Sigmoid colon (tissue), 7 donors: ENCODE results near the gene PSMB7. TPM values are rescaled to one million over a fixed set of nuclear protein-coding genes. Genes with fewer than 3 reads are reported as not detected.

Experiments
- DNase-seq: peaks from one replicate; pipeline ENCODE4 v3.0.0-alpha.2; 2019
- H3K27ac ChIP-seq, 4 donors: fragments of 200-600 bp; sonication (generic); one replicate each; pipeline ENCODE4 v1.5.1; 2016 to 2019; ENCODE audit warnings: mild to moderate bottlenecking in 1 of 4
- H3K27me3 ChIP-seq, 3 donors: fragments of 200-600 bp; sonication (generic); one replicate each; pipeline ENCODE4 v1.5.1; 2019; ENCODE audit warnings: mild to moderate bottlenecking in 1 of 3
- H3K36me3 ChIP-seq, 4 donors: fragments of 200-600 bp; sonication (generic); one replicate each; pipeline ENCODE4 v1.5.1; 2016 to 2019
- H3K4me1 ChIP-seq, 4 donors: fragments of 200-600 bp; sonication (generic); one replicate each; pipeline ENCODE4 v1.5.1; 2017 to 2019
- H3K4me3 ChIP-seq, 4 donors: fragments of 200-600 bp; sonication (generic); one replicate each; pipeline ENCODE4 v1.5.1; 2017 to 2019; ENCODE audit warnings: mild to moderate bottlenecking in 2 of 4, moderate library complexity in 1 of 4
- H3K9me3 ChIP-seq, 4 donors: fragments of 200-600 bp in 3 of 4; sonication (generic) in 3 of 4; one replicate each; pipeline versions ENCODE4 v1.5.1 to v1.6.1; 2013 to 2019
- EP300 ChIP-seq, 4 donors: sonication (generic); formaldehyde crosslinking; IDR thresholded peaks; one replicate each; pipeline ENCODE4 v1.6.1; 2017; ENCODE audit warnings: antibody characterized with exemption in 4 of 4
- POLR2A ChIP-seq, 2 donors: fragments of 450-650 bp; IDR thresholded peaks; one replicate each; pipeline ENCODE4 v1.6.1; 2016; ENCODE audit warnings: antibody characterized with exemption in 2 of 2, mild to moderate bottlenecking in 2 of 2, moderate library complexity in 2 of 2
- POLR2AphosphoS5 ChIP-seq, 4 donors: sonication (generic); formaldehyde crosslinking; IDR thresholded peaks; one replicate each; pipeline ENCODE4 v1.6.1; 2017; ENCODE audit warnings: antibody characterized with exemption in 4 of 4
- WGBS, 2 donors: extraction: QIAGEN DNeasy Blood & Tissue Kit; methylation state at CpG; one replicate each; pipeline ENCODE4 v1.1.7; 2013; 5-methylcytosine and 5-hydroxymethylcytosine counted together
- intact Hi-C: fragments of 100-400 bp; cut with DNase I; formaldehyde crosslinking; loops from one replicate; pipeline ENCODE4 v1.15.1; 2023
- polyA plus RNA-seq, 3 donors: library from polyadenylated mRNA; stranded (reverse); fragments of 200-250 nt; gene quantifications; one replicate each; pipeline ENCODE4 v1.2.3, GENCODE V29; 2013
- total RNA-seq, 4 donors: library from RNA; depleted of rRNA; stranded (reverse); fragments of >200 nt; gene quantifications; one replicate each; pipeline ENCODE4 v1.1.0, GENCODE V29; 2016
- TF ChIP-seq, protein P1 (sequence below), 4 experiments: fragments of 450-650 bp in 3 of 4; fragments of 200-600 bp in 1 of 4; IDR thresholded peaks; one replicate each; pipeline ENCODE4 v1.5.1; 2016 to 2019; ENCODE audit warnings: antibody characterized with exemption in 4 of 4, mild to moderate bottlenecking in 3 of 4, moderate library complexity in 2 of 4
- donor health status: healthy with polysubstance abuse.
- donor health status: Bipolar disorder and iron deficiency.
- donor health status: healthy.

The PSMB7 gene
- total and polyA plus RNA-seq, 7 donors, result 136 to 179 (median 171) TPM

- no peak for DNase-seq
- intact Hi-C loops, result no loop called here
- Histone ChIP-seq H3K27ac (no peak overlapping the region), H3K27me3 (no peaks in the 10 kb centered on the region), H3K36me3 (peaks cover 28 to 98% (median 31%) of the 10 kb centered on the region in 4 donors), H3K4me3 (no peak overlapping the region), H3K9me3 (no peaks in the 10 kb centered on the region), H3K4me1 (peaks cover 0 to 12% (median 6%) of the 10 kb centered on the region in 4 donors)
- WGBS, 2 donors, result 72 to 95% methylated on average over 3 of the region's 3 CpGs
- TF ChIP-seq POLR2AphosphoS5 (IDR thresholded peaks at IDR 0.05), result no peak
- no peak for TF ChIP-seq POLR2A (IDR thresholded peaks at IDR 0.05)
- TF ChIP-seq EP300 (IDR thresholded peaks at IDR 0.05), result no peak
- TF ChIP-seq, protein P1, sequence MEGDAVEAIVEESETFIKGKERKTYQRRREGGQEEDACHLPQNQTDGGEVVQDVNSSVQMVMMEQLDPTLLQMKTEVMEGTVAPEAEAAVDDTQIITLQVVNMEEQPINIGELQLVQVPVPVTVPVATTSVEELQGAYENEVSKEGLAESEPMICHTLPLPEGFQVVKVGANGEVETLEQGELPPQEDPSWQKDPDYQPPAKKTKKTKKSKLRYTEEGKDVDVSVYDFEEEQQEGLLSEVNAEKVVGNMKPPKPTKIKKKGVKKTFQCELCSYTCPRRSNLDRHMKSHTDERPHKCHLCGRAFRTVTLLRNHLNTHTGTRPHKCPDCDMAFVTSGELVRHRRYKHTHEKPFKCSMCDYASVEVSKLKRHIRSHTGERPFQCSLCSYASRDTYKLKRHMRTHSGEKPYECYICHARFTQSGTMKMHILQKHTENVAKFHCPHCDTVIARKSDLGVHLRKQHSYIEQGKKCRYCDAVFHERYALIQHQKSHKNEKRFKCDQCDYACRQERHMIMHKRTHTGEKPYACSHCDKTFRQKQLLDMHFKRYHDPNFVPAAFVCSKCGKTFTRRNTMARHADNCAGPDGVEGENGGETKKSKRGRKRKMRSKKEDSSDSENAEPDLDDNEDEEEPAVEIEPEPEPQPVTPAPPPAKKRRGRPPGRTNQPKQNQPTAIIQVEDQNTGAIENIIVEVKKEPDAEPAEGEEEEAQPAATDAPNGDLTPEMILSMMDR (IDR thresholded peaks at IDR 0.05), result no peak
Measured at GRCh38 chr9:124409410-124409809, 5.8 kb downstream of the PSMB7 start.

DNA sequence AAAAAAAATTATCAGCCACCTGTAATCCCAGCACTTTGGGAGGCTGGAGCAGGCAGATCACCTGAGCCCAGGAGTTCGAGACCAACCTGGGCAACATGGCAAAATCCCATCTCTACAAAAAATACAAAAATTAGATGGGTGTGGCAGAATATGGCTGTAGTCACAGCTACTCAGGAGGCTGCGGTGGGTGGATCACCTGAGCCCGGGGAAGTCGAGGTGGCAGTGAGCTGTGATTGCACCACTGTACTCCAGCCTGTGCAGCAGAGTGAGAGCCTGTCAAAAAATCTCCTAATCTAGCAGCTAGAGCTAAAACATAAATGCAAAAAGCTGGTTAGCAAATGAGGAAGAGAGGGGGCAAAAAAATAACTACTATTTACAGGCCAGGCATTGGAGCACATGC is 12.0 kb downstream of the PSMB7 start:
- Histone ChIP-seq H3K9me3 (no peaks in the 10 kb centered on the region), H3K4me1 (peaks cover 0 to 22% (median 11%) of the 10 kb centered on the region in 4 donors), H3K4me3 (no peak overlapping the region), H3K27me3 (no peaks in the 10 kb centered on the region), H3K36me3 (peaks cover 12 to 72% (median 16%) of the 10 kb centered on the region in 4 donors), H3K27ac (no peak overlapping the region)
- TF ChIP-seq POLR2A (IDR thresholded peaks at IDR 0.05), result no peak
- TF ChIP-seq, protein P1 (IDR thresholded peaks at IDR 0.05), result no peak
- TF ChIP-seq EP300 (IDR thresholded peaks at IDR 0.05), result no peak
- TF ChIP-seq POLR2AphosphoS5 (IDR thresholded peaks at IDR 0.05), result no peak
- no peak for DNase-seq
- intact Hi-C loops, result no loop called here
- 91 to 96% methylated on average over 4 of the region's 4 CpGs for WGBS, 2 donors

DNA sequence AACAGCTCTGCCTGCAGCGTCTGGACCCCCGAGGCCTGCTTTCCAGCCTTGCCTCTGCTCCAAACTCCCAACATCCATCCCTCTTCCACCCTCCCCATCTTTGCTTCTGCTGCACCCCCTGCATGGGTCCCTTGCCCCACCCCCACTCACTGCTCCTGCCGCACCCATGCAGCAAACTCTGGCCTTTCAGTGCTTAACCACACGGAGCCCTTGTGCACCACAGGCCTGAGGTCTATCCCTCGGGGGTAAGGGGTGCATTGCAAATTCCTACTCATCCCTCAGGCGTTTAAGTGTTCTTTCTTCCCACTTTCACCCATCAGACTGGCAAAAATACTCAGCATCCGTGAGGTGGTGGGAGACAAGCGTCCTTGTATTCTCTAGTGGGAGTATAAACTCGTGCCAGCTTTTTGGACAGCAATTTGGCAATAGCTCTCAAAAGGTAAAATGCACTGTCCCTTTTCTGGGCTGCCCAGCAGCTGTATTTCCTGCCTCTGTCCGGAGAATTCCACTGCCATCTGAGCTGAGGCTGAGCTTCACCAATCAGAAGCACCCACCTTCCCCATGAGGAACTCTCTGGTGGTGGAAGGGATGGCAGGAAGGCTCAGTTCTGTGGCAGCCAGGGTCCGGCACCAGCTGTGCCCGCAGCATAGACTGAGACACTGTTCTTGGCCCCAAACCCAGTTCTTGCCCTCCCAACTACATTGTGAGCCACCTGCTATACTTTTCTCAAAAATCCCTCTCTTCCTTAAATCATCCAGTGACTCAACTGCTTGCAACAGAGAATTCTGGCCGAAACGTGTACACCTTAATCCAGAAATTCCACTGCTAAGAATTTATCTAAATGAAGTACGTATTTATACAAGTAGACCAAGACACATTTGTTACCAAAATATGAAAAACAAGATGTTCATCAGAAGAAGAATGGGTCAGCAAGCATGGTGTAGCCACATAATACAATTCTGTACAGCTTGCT is 15.0 kb downstream of the PSMB7 start:
- 70 to 74% methylated on average over 15 of the region's 15 CpGs for WGBS, 2 donors
- no peak for DNase-seq
- TF ChIP-seq POLR2A (IDR thresholded peaks at IDR 0.05), result no peak
- no peaks in the 10 kb centered on the region for H3K27me3 ChIP-seq
- intact Hi-C loops, result loop anchor here (10.0 kb wide), 1 partner anchor 275 kb away; no protein-coding TSS in a partner anchor
- H3K4me1 ChIP-seq, result peaks cover 0 to 26% (median 15%) of the 10 kb centered on the region in 4 donors
- peak overlapping the region in 2 of 4 donors; percentile 34 to 42 for H3K27ac ChIP-seq
- H3K9me3 ChIP-seq, result no peaks in the 10 kb centered on the region
- no peak overlapping the region for H3K4me3 ChIP-seq
- peaks cover 8 to 48% (median 15%) of the 10 kb centered on the region in 4 donors for H3K36me3 ChIP-seq

DNA sequence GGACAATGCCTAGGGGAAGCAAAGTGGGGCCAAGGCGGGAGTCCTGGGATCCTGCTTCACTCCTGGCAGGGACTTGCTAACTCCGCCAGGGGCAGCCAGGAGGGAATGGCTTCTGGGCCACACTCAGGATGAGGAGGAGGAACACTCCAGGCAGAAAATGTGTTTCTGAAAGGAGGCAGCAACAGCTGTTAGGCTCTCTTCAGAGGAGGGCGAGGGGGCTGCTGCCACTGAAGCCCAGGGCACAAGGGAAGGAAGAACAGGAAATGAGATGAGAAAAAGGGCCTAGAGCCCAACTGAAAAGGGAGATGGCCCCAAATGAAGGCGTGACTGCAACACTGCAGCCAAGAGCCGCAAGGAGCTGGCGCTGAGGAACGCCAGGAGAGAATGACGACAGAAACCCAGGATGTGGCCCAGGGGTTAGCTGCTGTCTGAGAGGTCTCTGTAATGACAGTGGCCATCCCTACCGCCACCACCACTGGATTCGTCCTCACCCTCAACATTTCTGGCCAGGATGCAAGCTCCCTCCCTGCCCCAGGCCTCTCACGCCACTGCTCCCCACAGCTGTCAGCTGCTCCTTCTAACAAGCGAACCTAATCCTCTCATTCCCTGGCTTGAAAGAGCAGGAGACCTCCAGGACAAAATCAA is 15.8 kb downstream of the PSMB7 start:
- 71 to 83% methylated on average over 12 of the region's 12 CpGs for WGBS, 2 donors
- DNase-seq, result no peak

DNA sequence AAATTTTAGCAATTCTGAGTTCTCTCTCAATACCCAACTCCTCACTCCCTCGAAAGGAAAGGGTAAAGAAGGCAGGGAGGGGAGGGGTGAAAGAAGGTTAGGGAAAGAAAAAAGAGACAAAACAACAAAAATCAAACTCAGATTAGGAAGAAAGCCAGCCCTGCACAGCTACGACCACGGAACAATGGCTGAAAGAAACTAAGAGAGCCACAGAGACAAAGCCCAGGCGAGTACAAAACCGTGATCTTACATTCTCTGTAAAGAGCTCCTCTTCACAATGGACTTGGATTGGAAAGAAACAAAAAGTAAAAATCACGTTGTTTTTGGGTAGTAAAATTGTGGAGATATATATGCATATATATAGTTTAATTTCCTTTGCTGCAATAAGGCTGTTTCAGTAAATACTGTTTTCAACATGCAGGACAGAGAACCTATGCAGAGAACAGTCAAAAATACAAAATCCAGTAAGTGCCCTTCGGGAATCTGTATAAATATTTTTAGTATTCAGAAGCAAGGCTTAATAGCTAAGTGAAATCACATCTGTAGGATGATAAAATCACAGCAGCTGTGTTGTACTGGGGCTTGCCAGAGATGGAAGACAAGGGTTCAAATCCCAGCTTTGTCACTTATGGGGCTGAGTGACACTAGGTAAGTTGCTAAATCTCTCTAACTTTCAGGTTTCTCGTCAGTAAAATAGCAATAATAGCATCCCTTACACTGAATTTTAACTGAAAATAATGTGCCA is 16.9 kb downstream of the PSMB7 start:
- H3K27ac ChIP-seq, result no peak overlapping the region
- H3K4me1 ChIP-seq, result peaks cover 0 to 33% (median 17%) of the 10 kb centered on the region in 4 donors
- intact Hi-C loops, result loop anchor here (10.0 kb wide), 1 partner anchor 274 kb away; no protein-coding TSS in a partner anchor
- no peak overlapping the region for H3K4me3 ChIP-seq
- no peaks in the 10 kb centered on the region for H3K27me3 ChIP-seq
- no peak for DNase-seq
- TF ChIP-seq EP300 (IDR thresholded peaks at IDR 0.05) (no peak), POLR2AphosphoS5 (IDR thresholded peaks at IDR 0.05) (no peak)
- TF ChIP-seq, protein P1 (IDR thresholded peaks at IDR 0.05), result no peak
- peaks cover 0 to 39% (median 3%) of the 10 kb centered on the region in 4 donors for H3K36me3 ChIP-seq
- H3K9me3 ChIP-seq, result no peaks in the 10 kb centered on the region
- 85 to 90% methylated on average over 8 of the region's 8 CpGs for WGBS, 2 donors

More for the DNA sequence above, 15.8 kb downstream of the PSMB7 start:
- Histone ChIP-seq H3K9me3 (no peaks in the 10 kb centered on the region), H3K27ac (peak overlapping the region in 2 of 4 donors; percentile 34 to 42), H3K36me3 (peaks cover 5 to 40% (median 11%) of the 10 kb centered on the region in 4 donors), H3K27me3 (no peaks in the 10 kb centered on the region), H3K4me3 (no peak overlapping the region), H3K4me1 (peaks cover 0 to 26% (median 15%) of the 10 kb centered on the region in 4 donors)
- intact Hi-C loops, result loop anchor here (10.0 kb wide), 1 partner anchor 275 kb away; no protein-coding TSS in a partner anchor
- TF ChIP-seq POLR2A (IDR thresholded peaks at IDR 0.05) (no peak), POLR2AphosphoS5 (IDR thresholded peaks at IDR 0.05) (no peak), EP300 (IDR thresholded peaks at IDR 0.05) (no peak)
